HG03064 (cell line): ENCODE results near the gene LAMA2.
"Not testable (repeated sequence)": the region's sequence is repeated elsewhere in the genome, so short reads cannot be mapped to it uniquely, and the experiment has no call there.

Experiments
- ATAC-seq: cut with Tn5 transposase; IDR thresholded peaks from one replicate; pipeline ENCODE4 v1.9.1; 2021; ENCODE audit warnings: low read depth; ENCODE audit not compliant: unreplicated experiment

The LAMA2 gene

DNA sequence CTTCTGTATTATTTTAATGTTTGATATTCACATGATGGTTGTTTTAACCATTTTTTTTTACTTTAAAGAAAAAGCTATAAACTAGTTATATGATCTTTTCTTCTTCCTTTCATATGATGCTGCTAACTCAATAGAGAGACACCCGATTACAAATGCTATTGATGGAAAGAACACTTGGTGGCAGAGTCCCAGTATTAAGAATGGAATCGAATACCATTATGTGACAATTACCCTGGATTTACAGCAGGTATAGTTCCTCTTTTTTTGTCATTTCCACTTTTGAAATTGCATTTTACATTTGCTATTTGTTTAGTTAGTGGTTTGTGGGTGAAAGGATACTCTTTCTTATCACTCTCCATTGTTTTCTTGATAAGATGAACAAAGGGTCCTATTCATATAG lies 176.7 kb downstream of the LAMA2 start:
- no peak for ATAC-seq

DNA sequence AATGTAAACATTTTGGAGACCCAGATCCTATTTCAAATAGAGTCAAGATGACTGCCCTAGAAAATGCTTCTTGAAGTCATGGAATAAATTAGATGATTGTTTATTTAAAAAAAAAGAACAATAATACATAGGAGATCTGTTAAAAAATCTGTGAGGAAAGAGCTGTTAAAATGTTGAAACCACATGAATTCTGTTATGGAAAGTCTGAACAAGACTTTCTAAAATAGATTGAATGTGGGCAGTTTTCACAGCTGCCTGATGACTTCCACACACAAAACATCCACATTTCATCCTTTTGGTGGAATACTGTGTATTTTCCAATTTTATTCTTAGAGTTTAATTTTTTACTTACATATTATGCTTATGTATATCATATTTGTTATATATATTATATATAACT lies 186.1 kb downstream of the LAMA2 start:
- no peak for ATAC-seq

DNA sequence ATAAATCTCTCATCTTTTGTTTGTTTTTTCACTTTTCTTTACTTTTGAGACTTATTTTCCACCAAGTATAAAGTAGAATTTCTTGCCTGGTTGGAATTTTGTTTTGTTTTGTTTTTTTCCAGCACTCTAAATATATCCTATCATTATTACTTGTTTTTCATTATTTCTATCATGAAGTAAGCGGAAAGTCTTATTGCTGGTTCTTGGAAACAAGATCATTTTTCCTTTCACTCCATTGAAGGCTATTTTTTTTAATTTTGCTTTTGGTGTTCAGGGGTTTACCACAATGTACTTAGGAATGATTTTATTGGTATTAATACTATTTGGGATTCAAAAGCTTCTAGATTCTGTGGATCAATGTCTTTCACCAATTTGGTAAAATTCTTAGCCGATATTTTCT lies 190.1 kb downstream of the LAMA2 start:
- ATAC-seq = no peak

DNA sequence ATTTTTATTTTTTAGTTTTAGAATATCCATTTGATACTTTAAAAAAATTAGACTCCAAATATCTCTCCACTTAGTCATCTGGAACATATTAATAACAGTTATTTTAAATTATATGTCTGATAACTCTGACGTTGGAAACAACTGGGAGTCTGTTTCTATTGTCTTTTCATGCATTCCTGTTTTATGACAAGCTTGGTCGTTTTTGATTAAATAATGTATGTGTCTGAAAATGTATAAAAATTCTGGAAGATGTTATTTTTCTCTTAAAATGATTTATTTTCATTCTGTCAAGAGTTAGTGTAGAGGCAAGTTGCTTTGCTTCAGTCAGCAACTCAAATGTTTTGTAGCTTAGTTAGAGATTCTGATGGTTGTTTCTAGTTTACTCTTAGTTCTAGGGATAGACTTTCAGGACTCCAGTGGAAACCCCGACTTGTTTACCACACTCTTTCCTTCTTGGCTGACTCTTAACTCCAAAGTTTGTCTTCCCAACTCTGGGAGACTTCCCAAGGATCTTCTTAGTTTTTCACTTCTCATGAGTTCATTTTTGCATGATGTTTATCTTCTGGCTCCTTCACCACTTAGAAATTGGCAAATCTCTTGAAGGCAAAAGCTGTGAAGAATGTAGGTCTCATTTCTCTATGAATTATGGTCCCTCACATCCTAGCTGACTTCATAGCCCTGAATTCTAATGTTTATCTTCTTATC lies 190.9 kb downstream of the LAMA2 start:
- no peak for ATAC-seq

DNA sequence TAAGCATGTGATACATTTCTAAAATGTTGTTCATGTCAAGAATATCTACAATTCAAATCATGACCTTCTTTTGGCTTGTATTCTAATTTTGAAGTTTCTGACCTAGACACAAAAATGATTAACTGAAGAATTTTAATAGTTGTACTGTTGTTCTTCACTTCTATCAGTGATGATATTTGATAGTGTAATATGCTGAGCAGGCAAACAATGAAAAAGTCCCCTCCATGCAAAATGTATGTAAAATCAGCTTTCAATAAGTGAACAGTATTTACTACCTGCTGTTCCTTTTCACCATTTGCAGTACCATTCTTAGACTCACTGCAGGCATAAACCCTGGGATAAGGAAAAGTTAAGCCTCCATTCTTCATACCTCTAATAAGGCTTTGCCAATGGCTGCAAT lies 201.5 kb downstream of the LAMA2 start:
- ATAC-seq = no peak

DNA sequence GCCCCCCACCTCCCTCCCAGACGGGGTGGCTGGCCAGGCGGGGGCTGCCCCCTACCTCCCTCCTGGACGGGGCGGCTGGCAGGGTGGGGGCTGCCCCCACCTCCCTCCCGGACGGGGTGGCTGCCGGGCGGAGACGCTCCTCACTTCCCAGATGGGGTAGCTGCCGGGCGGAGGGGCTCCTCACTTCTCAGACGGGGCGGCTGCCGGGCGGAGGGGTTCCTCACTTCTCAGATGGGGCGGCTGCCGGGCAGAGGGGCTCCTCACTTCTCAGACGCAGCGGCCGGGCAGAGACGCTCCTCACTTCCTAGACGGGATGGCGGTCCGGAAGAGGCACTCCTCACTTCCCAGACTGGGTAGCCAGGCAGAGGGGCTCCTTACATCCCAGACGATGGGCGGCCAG lies 205.5 kb downstream of the LAMA2 start:
- not testable (repeated sequence) for ATAC-seq

DNA sequence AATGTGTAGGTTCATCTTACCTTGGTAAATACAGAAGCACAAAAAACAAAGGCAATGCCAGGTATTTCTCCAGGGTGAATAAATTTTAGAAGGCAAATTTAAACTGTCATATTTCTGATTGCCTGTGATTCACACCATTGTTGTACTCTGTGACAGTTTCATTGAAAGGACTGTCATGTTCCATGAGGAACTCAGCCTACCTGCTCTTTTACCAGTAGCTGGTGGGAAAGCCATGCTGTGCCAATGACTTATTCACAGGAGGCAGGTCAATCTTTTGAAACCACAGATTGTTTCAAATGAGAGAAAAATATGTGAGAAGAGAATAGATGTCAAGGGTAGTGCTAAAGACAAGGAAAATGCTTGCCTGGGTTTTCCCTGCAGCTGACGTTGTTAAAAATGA lies 206.4 kb downstream of the LAMA2 start:
- ATAC-seq = no peak

DNA sequence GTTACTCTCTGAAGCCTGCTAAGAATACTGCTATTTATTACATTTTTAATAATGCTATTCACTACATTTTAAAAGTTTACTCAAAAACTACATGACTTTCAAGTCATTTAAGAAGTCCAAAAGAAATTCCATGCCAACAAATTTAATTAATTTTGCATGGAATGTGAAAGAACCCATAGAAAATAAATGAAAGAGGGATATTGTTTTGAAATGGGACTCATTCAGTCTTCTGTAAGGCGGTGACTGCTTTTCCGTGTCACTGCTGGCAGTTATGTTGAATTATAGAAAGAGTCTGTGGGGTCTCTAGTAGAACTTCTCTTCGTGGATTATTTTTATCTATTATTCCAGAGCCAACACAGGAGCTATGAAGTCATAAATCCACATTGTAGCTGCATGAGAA lies 211.2 kb downstream of the LAMA2 start:
- no peak for ATAC-seq

DNA sequence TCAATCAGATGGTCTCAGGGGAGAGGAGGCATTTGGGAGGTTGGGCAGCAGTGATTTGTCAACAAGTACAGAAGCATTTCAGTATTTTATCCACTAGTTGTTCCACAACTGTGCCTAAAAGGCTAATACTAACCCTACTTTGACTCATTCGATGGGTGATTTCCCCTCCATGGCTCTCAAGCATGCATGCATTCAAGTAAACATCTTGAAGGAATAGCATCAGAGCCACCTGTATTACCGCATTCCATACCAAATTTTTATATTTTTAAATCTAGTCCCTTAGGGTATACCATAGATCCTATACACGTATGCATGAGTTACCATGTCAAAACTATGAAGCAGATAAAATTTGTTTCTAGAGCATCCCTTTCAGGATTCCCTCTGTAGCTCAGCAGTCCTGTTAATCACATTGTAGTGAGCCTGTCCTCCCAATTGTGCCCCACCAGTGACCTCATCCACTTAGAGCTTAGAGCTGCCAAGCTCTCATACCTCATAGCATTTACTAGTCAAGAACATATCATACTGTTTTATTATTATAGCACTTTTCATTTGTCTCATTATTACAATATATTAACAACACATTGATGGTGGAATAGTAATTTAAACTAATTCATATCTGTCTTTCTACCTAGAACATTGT lies 213.8 kb downstream of the LAMA2 start:
- no peak for ATAC-seq

DNA sequence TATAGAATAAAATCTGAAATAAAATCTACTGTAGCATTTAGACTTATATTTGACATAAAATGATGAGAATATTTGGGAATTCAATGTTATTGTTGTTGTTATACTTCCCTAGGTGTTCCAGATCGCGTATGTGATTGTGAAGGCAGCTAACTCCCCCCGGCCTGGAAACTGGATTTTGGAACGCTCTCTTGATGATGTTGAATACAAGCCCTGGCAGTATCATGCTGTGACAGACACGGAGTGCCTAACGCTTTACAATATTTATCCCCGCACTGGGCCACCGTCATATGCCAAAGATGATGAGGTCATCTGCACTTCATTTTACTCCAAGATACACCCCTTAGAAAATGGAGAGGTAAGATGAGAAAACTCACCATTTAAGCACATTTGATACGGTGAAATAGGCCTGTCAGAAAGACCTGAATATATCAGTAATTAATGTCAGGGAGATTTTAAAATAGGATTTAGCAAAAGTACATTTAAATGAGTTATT lies 215.2 kb downstream of the LAMA2 start:
- ATAC-seq = no peak

DNA sequence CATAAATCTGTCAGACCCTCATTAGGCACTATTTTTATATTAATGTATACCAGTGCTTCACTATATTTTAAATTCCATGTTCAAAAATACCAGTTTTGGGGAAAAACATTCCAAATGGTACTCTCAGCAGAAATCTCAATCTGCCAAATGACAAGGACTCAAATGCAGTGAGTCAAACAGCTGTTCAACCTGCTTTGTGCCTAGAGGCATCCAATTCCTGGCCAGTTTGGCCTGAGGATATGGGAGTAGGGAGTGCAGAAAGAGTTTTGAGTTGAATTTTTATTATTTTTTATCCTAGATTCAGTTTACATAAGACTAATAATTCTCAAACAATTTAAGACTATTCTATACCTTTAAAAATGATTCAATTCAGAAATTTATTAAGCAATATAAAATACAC lies 216.8 kb downstream of the LAMA2 start:
- no peak for ATAC-seq

DNA sequence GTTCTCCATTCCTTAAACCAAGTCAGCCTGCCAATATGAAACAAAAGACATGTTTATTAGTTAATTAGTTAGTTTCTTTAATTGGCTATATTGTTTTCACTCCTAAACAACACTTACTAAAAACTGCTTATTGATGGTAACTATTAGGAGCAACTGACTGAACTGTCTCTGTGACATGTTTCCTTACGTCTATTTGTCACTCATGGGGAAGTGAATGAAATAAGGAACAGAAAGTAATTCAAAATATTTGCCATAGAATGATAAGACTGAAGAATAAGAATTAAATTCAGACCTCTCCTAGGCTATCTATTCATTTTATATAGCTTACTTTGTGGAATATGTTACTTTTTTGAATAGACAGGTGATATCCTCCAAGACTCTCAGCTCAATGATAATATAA lies 217.2 kb downstream of the LAMA2 start:
- no peak for ATAC-seq

DNA sequence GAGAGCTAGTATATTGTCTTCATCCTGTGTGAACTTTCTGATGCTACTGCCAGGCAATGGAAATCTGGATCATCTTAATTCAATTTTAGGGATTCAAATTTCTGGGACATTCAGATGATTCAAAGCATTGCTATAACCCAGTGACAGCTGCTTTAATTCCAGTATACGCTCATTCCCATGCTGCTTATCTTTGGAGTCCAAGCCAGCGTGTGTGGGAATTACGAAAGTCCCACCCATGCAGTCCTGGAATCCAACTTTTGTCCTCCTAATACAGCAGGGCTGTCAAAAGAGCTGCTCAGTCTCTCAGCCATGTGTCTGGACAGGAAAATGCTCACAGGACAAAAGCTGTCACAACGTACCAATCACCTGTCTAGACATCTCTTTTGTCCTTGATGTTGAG lies 219.8 kb downstream of the LAMA2 start:
- ATAC-seq = no peak

DNA sequence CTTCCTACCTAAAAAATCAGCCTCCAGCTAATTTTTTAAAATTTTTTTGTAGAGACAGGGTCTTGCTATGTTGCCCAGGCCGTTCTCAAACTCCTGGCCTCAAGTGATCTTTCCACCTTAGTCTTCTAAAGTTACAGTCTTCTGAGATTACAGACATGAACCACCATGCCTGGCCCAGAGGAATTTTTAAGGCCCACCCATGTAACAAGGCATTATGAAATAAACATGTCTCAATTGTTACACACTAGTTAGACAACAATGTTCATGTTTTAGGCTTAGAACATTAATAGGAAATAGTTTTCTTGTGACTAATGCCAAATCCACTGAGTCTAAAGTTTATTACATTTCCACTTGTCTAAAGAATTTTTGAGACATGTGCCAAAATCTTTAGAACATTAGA lies 221.2 kb downstream of the LAMA2 start:
- ATAC-seq = no peak

DNA sequence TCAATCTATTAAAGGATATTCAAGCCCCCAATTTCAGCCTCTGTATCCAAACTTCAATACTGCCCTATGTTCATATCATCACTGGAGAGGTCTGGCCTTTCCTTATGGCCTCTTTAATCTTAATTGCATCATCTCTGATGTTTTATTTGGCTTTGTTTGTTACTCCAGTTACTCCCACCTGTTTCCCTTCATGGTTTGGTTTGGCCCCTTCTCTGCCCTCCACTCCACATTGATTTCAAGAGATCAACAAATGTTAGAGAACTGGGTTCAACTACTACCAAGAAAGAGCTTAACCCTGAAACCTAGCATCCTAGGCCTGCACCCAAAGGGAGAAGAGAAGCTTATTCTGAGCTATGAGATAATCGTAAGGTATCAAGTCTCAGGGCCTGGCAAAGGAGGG lies 221.6 kb downstream of the LAMA2 start:
- ATAC-seq = no peak

DNA sequence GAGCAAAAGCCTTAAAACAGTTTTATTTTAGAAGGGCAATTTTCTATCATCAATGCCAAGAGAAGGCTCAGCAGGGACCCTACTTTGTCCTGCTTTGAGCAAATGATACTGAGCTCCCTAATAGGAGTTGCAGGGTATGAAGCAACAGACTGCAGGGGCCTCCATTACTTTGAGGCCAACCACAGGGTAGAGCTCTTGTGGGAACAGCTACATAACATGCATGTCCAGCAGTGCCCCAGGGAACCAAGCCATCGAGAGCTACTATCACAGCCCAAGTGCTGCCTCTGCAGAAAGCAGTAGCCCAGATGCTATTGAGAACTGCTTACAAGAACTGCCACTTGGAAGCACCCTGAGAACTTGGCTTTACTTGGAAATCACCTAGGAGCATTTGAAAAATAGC lies 222.1 kb downstream of the LAMA2 start:
- no peak for ATAC-seq

DNA sequence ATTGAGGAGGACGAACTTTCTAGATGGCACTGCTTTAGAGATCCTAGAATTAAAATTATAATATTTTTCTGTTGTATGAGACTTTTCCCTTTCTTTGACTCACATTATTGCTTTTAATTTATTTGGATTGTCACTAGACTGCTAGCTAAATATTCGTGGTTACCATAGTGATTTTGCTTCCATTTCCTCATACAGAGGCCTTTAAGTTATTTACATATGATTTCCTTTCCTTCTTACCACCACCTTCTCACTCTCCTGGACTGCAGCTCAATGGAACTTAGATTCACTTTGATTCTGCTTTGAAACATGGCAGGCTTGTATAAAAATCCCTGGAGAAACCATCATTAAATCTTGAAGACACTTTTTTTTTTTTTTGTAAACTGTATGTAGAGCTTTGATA lies 222.9 kb downstream of the LAMA2 start:
- ATAC-seq = no peak

DNA sequence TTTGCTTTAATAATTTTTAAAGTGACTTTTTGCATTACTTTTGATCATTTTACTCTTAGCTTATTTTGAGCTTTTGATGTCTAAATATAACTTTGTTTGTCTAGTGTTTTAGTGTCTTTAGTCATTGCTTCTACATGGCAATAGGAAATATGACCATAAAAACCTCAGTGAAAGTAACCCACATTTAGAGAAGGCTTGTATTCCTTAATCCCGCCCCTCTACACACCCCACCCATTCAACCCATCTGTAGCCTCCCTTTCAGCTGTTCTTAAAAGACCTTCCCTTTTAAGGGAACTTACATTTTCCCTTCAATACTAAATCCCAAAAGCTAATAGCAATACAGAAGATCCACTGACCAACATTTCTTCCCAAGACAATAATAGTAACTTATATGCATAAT lies 225.4 kb downstream of the LAMA2 start:
- no peak for ATAC-seq

DNA sequence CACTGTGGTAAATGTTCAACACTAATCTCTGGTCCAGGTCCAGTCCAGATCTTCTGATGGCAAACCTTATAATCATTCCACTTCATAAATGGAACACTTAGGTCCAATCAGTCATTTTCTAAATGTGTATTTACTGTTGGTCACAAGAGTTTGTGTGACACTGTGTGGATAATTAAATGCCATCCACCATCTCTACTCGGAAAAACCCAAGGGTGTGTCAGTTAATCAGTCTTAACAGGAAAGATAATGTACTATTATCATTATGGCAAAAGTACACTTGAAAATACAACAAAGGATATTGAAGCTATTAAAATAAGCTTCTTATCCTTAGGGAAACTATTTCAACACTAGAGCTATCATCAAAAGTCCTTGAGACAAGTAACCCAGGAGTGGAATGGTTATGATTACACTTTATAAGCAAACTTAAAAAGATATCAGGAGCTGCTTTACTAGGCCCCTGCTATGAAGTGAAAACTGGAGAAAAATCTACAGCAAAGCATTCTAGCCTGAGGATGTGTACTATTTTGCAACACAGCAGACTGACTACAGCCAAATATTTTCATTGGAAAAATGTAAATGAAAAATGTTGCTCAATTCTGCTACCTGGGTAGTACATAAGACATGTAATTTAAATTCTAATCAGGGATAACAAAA lies 227.9 kb downstream of the LAMA2 start:
- no peak for ATAC-seq

DNA sequence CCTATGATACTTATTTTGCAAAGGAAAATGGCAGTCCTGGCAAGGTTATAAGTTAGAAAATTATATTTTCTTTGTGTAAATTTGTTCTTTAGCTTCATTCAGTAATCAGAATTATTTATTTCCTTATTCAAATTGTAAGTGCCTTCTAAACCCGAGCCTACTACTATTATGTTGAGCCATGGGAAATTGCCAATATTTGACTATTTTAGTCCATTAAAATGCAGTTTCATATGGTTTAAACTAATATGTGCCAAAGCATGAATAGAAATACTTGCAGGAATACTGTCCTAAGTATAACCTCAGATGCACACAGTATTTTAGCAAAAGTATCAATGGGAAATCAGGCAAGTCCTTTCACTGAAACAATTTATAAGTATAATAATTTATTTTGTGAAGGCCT lies 228.4 kb downstream of the LAMA2 start:
- no peak for ATAC-seq

DNA sequence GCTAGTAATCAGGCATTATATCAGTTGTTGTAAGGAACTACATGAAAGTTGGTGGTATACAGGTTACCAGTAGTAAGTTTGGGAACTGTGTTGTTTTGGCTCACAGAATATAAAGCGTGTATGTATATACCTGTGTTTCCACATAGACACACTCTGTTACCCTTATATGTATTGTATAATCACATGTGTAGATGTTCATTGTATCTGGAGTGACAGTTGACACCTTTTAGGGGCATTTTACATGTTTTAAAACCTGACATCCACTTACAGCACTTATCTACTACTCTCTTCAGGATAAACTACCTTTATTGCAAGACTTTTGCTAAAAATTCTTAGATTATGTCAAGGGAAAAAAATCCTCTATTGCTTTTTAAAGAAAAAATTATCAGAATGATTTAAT lies 228.9 kb downstream of the LAMA2 start:
- ATAC-seq = no peak

DNA sequence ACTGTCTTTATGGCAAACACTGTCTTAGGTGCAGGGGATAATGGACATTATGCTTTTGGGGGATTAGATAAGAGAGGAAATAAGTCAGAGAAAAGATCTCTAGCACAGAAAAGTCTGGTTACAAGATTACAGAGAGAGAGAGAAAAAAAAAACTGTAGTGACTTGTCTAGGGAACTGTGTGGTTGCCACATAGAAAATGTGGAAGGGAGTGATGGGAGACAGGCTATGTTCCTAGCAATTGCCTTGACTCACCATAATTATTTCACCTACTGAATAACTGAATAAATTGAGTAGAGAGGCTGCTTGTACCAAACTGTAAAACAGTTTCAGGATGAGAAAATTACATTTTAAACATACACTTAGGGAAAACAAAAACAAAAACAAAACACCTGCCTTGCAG lies 229.7 kb downstream of the LAMA2 start:
- ATAC-seq = no peak
